Chondrocyte (in vitro differentiated cells): ENCODE results near the gene ADH7. TPM values are rescaled to one million over a fixed set of nuclear protein-coding genes. Genes with fewer than 3 reads are reported as not detected.

Source experiments
- DNase-seq: peaks from one replicate; pipeline ENCODE4 v3.0.0; 2021; ENCODE audit warnings: mixed read lengths, low spot score
- H3K27ac Mint-ChIP-seq: one replicate; pipeline ENCODE4 v1.8.0; 2021; ENCODE audit warnings: mild to moderate bottlenecking, moderate library complexity, mixed read lengths; ENCODE audit not compliant: unreplicated experiment
- H3K27me3 Mint-ChIP-seq: 2 replicates; pipeline ENCODE4 v1.8.0; 2021; ENCODE audit warnings: low read depth, mixed read lengths
- H3K36me3 Mint-ChIP-seq: 2 replicates; pipeline ENCODE4 v1.8.0; 2021; ENCODE audit warnings: low read depth, mixed read lengths
- H3K4me1 Mint-ChIP-seq: 2 replicates; pipeline ENCODE4 v1.8.0; 2021; ENCODE audit warnings: low read depth, mild to moderate bottlenecking, mixed read lengths
- H3K4me3 Mint-ChIP-seq: one replicate; pipeline ENCODE4 v1.8.0; 2021; ENCODE audit warnings: mild to moderate bottlenecking, moderate library complexity, mixed read lengths; ENCODE audit not compliant: unreplicated experiment
- H3K9me3 Mint-ChIP-seq: 2 replicates; pipeline ENCODE4 v1.8.0; 2021; ENCODE audit warnings: low read depth, mixed read lengths
- total RNA-seq: library from RNA; stranded (reverse); gene quantifications from 3 replicates; pipeline ENCODE4 v1.2.1, GENCODE V29; 2021
- TF ChIP-seq, protein P1 (sequence below): fragments of 200-600 bp; sonication (generic); IDR thresholded peaks from 2 replicates; pipeline ENCODE4 v1.5.0; 2021; ENCODE audit warnings: antibody characterized with exemption, mild to moderate bottlenecking, moderate library complexity

ADH7 gene
- total RNA-seq, 1 donor from 2014 or later = not detected

DNA sequence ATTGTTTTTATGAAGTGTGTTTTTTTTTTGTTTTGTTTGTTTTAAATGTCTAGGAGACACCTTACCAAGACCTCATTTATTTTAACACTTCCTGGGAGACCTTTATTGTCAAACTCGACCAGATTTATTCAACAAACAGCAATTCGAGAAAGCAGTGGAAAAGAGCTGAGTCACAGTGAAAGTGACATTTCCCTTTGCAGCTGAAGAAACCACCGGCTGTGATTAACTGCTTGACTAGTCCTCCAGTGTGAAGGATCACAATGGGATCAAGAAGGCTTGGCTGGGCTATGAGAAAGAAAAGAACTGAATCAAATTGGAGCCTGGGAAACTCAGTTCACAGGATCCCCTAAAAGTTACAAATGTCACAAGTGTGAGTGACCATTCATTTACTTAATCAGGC, 11.9 kb upstream of the ADH7 start:
- TF ChIP-seq, protein P1, sequence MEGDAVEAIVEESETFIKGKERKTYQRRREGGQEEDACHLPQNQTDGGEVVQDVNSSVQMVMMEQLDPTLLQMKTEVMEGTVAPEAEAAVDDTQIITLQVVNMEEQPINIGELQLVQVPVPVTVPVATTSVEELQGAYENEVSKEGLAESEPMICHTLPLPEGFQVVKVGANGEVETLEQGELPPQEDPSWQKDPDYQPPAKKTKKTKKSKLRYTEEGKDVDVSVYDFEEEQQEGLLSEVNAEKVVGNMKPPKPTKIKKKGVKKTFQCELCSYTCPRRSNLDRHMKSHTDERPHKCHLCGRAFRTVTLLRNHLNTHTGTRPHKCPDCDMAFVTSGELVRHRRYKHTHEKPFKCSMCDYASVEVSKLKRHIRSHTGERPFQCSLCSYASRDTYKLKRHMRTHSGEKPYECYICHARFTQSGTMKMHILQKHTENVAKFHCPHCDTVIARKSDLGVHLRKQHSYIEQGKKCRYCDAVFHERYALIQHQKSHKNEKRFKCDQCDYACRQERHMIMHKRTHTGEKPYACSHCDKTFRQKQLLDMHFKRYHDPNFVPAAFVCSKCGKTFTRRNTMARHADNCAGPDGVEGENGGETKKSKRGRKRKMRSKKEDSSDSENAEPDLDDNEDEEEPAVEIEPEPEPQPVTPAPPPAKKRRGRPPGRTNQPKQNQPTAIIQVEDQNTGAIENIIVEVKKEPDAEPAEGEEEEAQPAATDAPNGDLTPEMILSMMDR = no peak
- H3K4me3 Mint-ChIP-seq = no peak overlapping the region
- H3K27me3 Mint-ChIP-seq = no peaks in the 10 kb centered on the region
- peak overlapping the region; percentile 81 for H3K27ac Mint-ChIP-seq
- DNase-seq = no peak
- H3K4me1 Mint-ChIP-seq = peaks cover 16% of the 10 kb centered on the region
- peaks cover 32% of the 10 kb centered on the region for H3K9me3 Mint-ChIP-seq
- H3K36me3 Mint-ChIP-seq = peaks cover 15% of the 10 kb centered on the region

DNA sequence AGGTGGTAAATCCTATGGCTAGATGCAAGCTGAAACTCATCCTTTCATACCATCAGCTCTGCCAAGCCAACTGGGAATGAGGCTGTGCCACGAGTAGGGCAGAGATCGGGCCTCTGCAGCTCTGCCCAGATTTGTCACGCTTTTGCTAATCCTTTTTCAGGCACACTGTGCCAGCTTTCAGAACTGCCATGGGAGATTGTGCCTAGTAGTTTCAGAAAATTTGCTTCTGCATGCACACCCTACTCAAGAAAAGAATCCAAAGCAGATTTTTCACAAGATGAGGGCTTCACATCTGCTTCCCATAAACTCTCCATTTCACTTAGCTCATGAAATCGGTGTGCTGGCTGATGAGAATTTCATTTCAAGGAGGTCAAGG, 3.3 kb upstream of the ADH7 start:
- no peaks in the 10 kb centered on the region for H3K9me3 Mint-ChIP-seq
- no peak overlapping the region for H3K4me3 Mint-ChIP-seq
- H3K27ac Mint-ChIP-seq = no peak overlapping the region
- no peaks in the 10 kb centered on the region for H3K4me1 Mint-ChIP-seq
- TF ChIP-seq, protein P1 = no peak
- no peak for DNase-seq
- H3K36me3 Mint-ChIP-seq = no peaks in the 10 kb centered on the region
- no peaks in the 10 kb centered on the region for H3K27me3 Mint-ChIP-seq

- TF ChIP-seq, protein P1 = no peak
- no peaks in the 10 kb centered on the region for H3K4me1 Mint-ChIP-seq
These were observed 2.7 kb upstream of the ADH7 start for GRCh38 chr4:99437723-99438404.

DNA sequence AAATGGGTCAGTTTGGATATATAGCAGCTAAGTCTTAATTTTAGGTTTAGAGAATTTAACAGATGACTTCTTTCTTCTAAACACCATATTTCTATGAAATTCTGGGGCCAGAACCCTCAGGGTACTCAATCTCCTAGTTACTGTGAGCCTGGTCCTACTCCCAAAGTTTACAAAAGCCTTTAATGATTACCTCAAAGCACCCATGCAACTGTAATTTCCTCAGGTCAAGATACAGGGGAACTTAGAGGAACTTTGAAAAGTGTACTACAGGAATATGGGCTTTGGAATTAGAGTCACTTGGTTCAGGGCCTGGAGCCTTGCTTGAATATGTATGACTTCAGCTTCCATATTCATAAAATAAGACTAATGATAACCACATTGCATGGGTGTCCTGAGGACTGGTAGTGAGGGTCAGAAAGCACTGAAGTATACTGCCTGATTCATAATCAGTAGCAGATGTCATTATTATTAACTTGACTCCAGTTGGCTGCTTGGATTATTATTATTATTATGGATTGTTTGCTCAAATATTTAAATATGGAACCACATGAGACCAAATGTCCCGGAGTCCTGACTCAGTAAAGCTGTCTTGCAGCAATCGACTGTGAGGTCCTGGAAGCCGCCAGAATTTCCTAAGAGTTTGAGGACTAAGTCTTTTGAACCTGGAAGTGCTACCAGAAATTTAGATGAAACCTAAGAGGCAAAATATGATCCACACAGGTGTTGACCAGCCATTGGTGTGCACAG, 2.0 kb upstream of the ADH7 start:
- no peak overlapping the region for H3K4me3 Mint-ChIP-seq
- no peak overlapping the region for H3K27ac Mint-ChIP-seq
- H3K36me3 Mint-ChIP-seq = no peaks in the 10 kb centered on the region
- DNase-seq = no peak
- TF ChIP-seq, protein P1 = no peak
- H3K4me1 Mint-ChIP-seq = no peaks in the 10 kb centered on the region
- no peaks in the 10 kb centered on the region for H3K9me3 Mint-ChIP-seq
- no peaks in the 10 kb centered on the region for H3K27me3 Mint-ChIP-seq

More at GRCh38 chr4:99437723-99438404, 2.7 kb upstream of the ADH7 start:
- no peaks in the 10 kb centered on the region for H3K27me3 Mint-ChIP-seq
- no peaks in the 10 kb centered on the region for H3K36me3 Mint-ChIP-seq
- no peak overlapping the region for H3K27ac Mint-ChIP-seq
- H3K9me3 Mint-ChIP-seq = no peaks in the 10 kb centered on the region
- no peak for DNase-seq
- H3K4me3 Mint-ChIP-seq = no peak overlapping the region

DNA sequence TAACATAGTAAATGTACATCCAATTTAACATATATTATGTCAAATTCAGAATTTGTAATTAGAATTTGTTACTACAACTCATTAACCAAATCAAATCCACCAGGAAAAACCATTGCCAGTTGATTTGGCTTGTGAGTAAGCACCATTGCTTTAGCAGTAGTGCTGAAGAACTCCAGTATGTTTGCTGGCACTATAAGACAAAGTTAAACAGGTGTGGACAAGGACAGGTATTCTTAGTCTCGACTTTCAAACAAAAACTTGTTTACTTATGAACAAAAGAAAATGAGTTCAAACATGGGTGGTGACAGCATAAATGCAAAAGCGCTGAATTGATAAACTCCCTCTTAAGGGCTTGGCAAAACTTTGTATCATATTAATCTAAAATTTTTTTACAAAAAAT, 1.3 kb upstream of the ADH7 start:
- H3K27me3 Mint-ChIP-seq = no peaks in the 10 kb centered on the region
- no peak overlapping the region for H3K27ac Mint-ChIP-seq
- TF ChIP-seq, protein P1 = no peak
- H3K9me3 Mint-ChIP-seq = no peaks in the 10 kb centered on the region
- H3K4me3 Mint-ChIP-seq = no peak overlapping the region
- DNase-seq = no peak
- H3K4me1 Mint-ChIP-seq = no peaks in the 10 kb centered on the region
- no peaks in the 10 kb centered on the region for H3K36me3 Mint-ChIP-seq
